Lower leg skin (tissue), 4 donors: ENCODE measurements around the gene TNS2. TPM values are rescaled to one million over a fixed set of nuclear protein-coding genes. Genes with fewer than 3 reads are reported as not detected.
A peak's percentile ranks its signal among the peaks of the same experiment; 100 is the strongest.

ENCODE experiments used
- DNase-seq, 2 donors: peaks; one replicate each; pipeline ENCODE4 v3.0.0-alpha.2; 2019; ENCODE audit warnings: low spot score in 2 of 2
- H3K4me3 ChIP-seq: fragments of 200-600 bp; sonication (generic); 2 replicates; pipeline ENCODE4 v1.5.1; 2017; ENCODE audit warnings: mild to moderate bottlenecking, low read depth; ENCODE audit not compliant: poor library complexity, severe bottlenecking
- CTCF ChIP-seq, 3 donors: fragments of 450-650 bp; IDR thresholded peaks; one replicate each; pipeline ENCODE4 v1.5.1; 2016; ENCODE audit warnings: antibody characterized with exemption in 3 of 3, mild to moderate bottlenecking in 3 of 3, moderate library complexity in 2 of 3
- POLR2A ChIP-seq, 2 donors: fragments of 450-650 bp; IDR thresholded peaks; one replicate each; pipeline ENCODE4 v1.6.1; 2016 to 2017; ENCODE audit warnings: antibody characterized with exemption in 2 of 2, mild to moderate bottlenecking in 1 of 2, moderate library complexity in 1 of 2
- WGBS, 2 donors: methylation state at CpG; one replicate each; pipeline ENCODE4 v1.1.5; 2018; 5-methylcytosine and 5-hydroxymethylcytosine counted together
- intact Hi-C: fragments of 100-400 bp; cut with DNase I; formaldehyde crosslinking; loops from one replicate; pipeline ENCODE4 v1.15.0; 2023; ENCODE audit warnings: low total_unique reads
- total RNA-seq, 4 donors: library from RNA; depleted of rRNA; stranded (reverse); fragments of >200 nt; gene quantifications; one replicate each; pipeline ENCODE4 v1.1.0, GENCODE V29; 2016

The TNS2 gene
- total RNA-seq, 4 donors from 2014 or later: 21.8 to 87.1 (median 65.9) TPM

- TF ChIP-seq CTCF (IDR thresholded peaks at IDR 0.05) (no peak), POLR2A (IDR thresholded peaks at IDR 0.05) (no peak)
- 6 to 9% methylated on average over 33 to 37 of the region's 48 CpGs for WGBS, 2 donors
- intact Hi-C loops: no loop called here
- peak; percentile 93 to 99 for DNase-seq
- H3K4me3 ChIP-seq: peak overlapping the region; percentile 29
These were observed 4.4 kb downstream of the TNS2 start for GRCh38 chr12:53054112-53054878.

GRCh38 chr12:53055471-53056266 is 5.8 kb downstream of the TNS2 start:
- intact Hi-C loops: no loop called here
- no peak for TF ChIP-seq POLR2A (IDR thresholded peaks at IDR 0.05)
- TF ChIP-seq CTCF (IDR thresholded peaks at IDR 0.05): no peak
- no peak overlapping the region for H3K4me3 ChIP-seq
- peak in 1 of 2 donors; percentile 85 for DNase-seq
- 82 to 83% methylated on average over 15 of the region's 15 CpGs for WGBS, 2 donors

- intact Hi-C loops: no loop called here
- no peak overlapping the region for H3K4me3 ChIP-seq
- peak in 1 of 2 donors; percentile 79 for DNase-seq
- WGBS, 2 donors: 79 to 83% methylated on average over 5 of the region's 5 CpGs
- TF ChIP-seq POLR2A (IDR thresholded peaks at IDR 0.05): no peak
- no peak for TF ChIP-seq CTCF (IDR thresholded peaks at IDR 0.05)
These were observed 6.4 kb downstream of the TNS2 start for GRCh38 chr12:53056296-53056695.

- intact Hi-C loops: no loop called here
- 86 to 95% methylated on average over 7 of the region's 7 CpGs for WGBS, 2 donors
- DNase-seq: no peak
- no peak for TF ChIP-seq CTCF (IDR thresholded peaks at IDR 0.05)
- TF ChIP-seq POLR2A (IDR thresholded peaks at IDR 0.05): no peak
- H3K4me3 ChIP-seq: no peak overlapping the region
These were observed 7.0 kb downstream of the TNS2 start for GRCh38 chr12:53056901-53057300.

- WGBS, 2 donors: 88 to 89% methylated on average over 13 of the region's 13 CpGs
- no peak overlapping the region for H3K4me3 ChIP-seq
- intact Hi-C loops: no loop called here
- TF ChIP-seq POLR2A (IDR thresholded peaks at IDR 0.05) (no peak), CTCF (IDR thresholded peaks at IDR 0.05) (no peak)
- peak in 1 of 2 donors; percentile 84 for DNase-seq
These were observed 8.1 kb downstream of the TNS2 start for GRCh38 chr12:53057816-53058500.
